GM12878 (cell line): Measurements from ENCODE around the gene TMEM45B. TPM values are rescaled to one million over a fixed set of nuclear protein-coding genes. Genes with fewer than 3 reads are reported as not detected.

ENCODE experiments used
- ATAC-seq: fragments of 200-7000 bp; cut with Tn5 transposase; 3 replicates; pipeline ENCODE4 v1.9.1; 2020; ENCODE audit warnings: mild to moderate bottlenecking, moderate library complexity
- BruUV-seq: library from RNA; stranded (reverse); fragments of 400-500 nt; replicated peaks from 2 replicates; lab custom pipeline; 2021; lab: Mats Ljungman, UMichigan
- CTCF ChIA-PET: fragments of 300-600 bp; sonication (Branson Sonifier 250); formaldehyde crosslinking; extraction: SDS; loops from one replicate; lab custom pipeline; 2021; ENCODE audit warnings: inconsistent platforms; lab: Yijun Ruan, JAX
- POLR2A ChIA-PET: fragments of 350-600 bp; formaldehyde crosslinking; extraction: SDS; loops from one replicate; lab custom pipeline; 2021; ENCODE audit warnings: inconsistent platforms; lab: Charles Lee
- RAD21 ChIA-PET: fragments of 300-600 bp; sonication (Branson Sonifier 250); formaldehyde crosslinking; loops from one replicate; lab custom pipeline; 2023; ENCODE audit warnings: antibody characterized with exemption; ENCODE audit not compliant: unreplicated experiment; lab: Charles Lee
- SMC1A ChIA-PET: fragments of 300-600 bp; sonication (Branson Sonifier 250); formaldehyde crosslinking; loops from one replicate; lab custom pipeline; 2023; ENCODE audit not compliant: unreplicated experiment, uncharacterized antibody; lab: Charles Lee
- DNase-seq: peaks from one replicate; pipeline ENCODE4 v3.0.0-alpha.2; 2011; ENCODE audit warnings: low read depth, low spot score
- FAIRE-seq: peaks from 3 replicates; lab custom pipeline; 2011; peaks lifted over from hg19 to GRCh38; lab: Jason Lieb, UNC
- H2AFZ ChIP-seq: 2 replicates; pipeline ENCODE4 v1.6.0; 2011; ENCODE audit warnings: low read depth, low read length, control low read depth; ENCODE audit not compliant: control insufficient read depth
- H3K27ac ChIP-seq: 2 replicates; pipeline ENCODE4 v1.5.1; 2011; ENCODE audit warnings: control low read depth; ENCODE audit not compliant: control insufficient read depth, insufficient read depth
- H3K27me3 ChIP-seq, 2 experiments: replicated peaks in 1 of 2; 2 replicates each; pipeline versions ENCODE4 v1.6.0 to v1.6.1; 2011; ENCODE audit warnings: low read length in 1 of 2; ENCODE audit not compliant: control insufficient read depth in 2 of 2, insufficient read depth in 2 of 2
- H3K36me3 ChIP-seq, 2 experiments: 2 replicates each; pipeline ENCODE4 v1.5.1; 2011; ENCODE audit warnings: low read length in 1 of 2; ENCODE audit not compliant: control insufficient read depth in 2 of 2, insufficient read depth in 2 of 2
- H3K4me1 ChIP-seq: 2 replicates; pipeline ENCODE4 v1.6.1; 2011; ENCODE audit warnings: mild to moderate bottlenecking, low read length, moderate library complexity, mixed read lengths; ENCODE audit not compliant: control insufficient read depth, insufficient read depth
- H3K4me2 ChIP-seq: 2 replicates; pipeline ENCODE4 v1.6.0; 2011; ENCODE audit warnings: control low read depth; ENCODE audit not compliant: control insufficient read depth, insufficient read depth
- H3K4me3 ChIP-seq: fragments of 200-600 bp; sonication (generic); 2 replicates; pipeline ENCODE4 v1.5.1; 2016
- H3K79me2 ChIP-seq: 2 replicates; pipeline ENCODE4 v1.6.0; 2011; ENCODE audit warnings: low read length; ENCODE audit not compliant: control insufficient read depth, insufficient read depth
- H3K9ac ChIP-seq: 2 replicates; pipeline ENCODE4 v1.8.0; 2011; ENCODE audit warnings: low read length, control low read depth, mixed read lengths; ENCODE audit not compliant: control insufficient read depth, insufficient read depth
- H3K9me3 ChIP-seq: replicated peaks from 3 replicates; pipeline ENCODE4 v1.5.1; 2011; ENCODE audit warnings: mild to moderate bottlenecking, low read length; ENCODE audit not compliant: control insufficient read depth, insufficient read depth
- H4K20me1 ChIP-seq: 2 replicates; pipeline ENCODE4 v1.6.0; 2011; ENCODE audit not compliant: control insufficient read depth, insufficient read depth
- ASH2L ChIP-seq: fragments of 300-600, 200-600 bp; sonication (generic); IDR thresholded peaks from 2 replicates; pipeline ENCODE4 v1.6.1; 2017; ENCODE audit warnings: low read depth, mild to moderate bottlenecking, borderline replicate concordance
- CBX3 ChIP-seq: fragments of 200-600 bp; sonication (generic); IDR thresholded peaks from 2 replicates; pipeline ENCODE4 v1.6.1; 2016; ENCODE audit warnings: low read depth, borderline replicate concordance
- ELK1 ChIP-seq: IDR thresholded peaks from 2 replicates; pipeline ENCODE4 v1.6.1; 2012; ENCODE audit warnings: low read depth, low read length, improper control_type of control experiment
- GATAD2B ChIP-seq: fragments of 450-650 bp; conservative IDR thresholded peaks from 2 replicates; pipeline ENCODE4 v1.6.1; 2017; ENCODE audit warnings: low read depth, mild to moderate bottlenecking, moderate library complexity
- MXI1 ChIP-seq: fragments of 150-350 bp; IDR thresholded peaks from 2 replicates; pipeline ENCODE4 v1.6.1; 2011; ENCODE audit warnings: low read depth, mild to moderate bottlenecking, inconsistent platforms, low read length, improper control_type of control experiment
- NBN ChIP-seq: fragments of 450-650 bp; IDR thresholded peaks from 2 replicates; pipeline ENCODE4 v1.6.1; 2016
- PAX8 ChIP-seq: fragments of 450-650 bp; IDR thresholded peaks from 2 replicates; pipeline ENCODE4 v1.6.1; 2017; ENCODE audit warnings: mild to moderate bottlenecking, moderate library complexity
- PBX3 ChIP-seq: IDR thresholded peaks from 2 replicates; pipeline ENCODE4 v1.6.1; 2011; ENCODE audit warnings: mild to moderate bottlenecking, low read depth, low read length, moderate library complexity; ENCODE audit not compliant: insufficient replicate concordance
- PML ChIP-seq: IDR thresholded peaks from 2 replicates; pipeline ENCODE4 v1.6.1; 2012; ENCODE audit warnings: low read length, inconsistent platforms
- STAT3 ChIP-seq: IDR thresholded peaks from 2 replicates; pipeline ENCODE4 v1.6.1; 2011; ENCODE audit warnings: low read depth, low read length, improper control_type of control experiment
- SUPT20H ChIP-seq: IDR thresholded peaks from 2 replicates; pipeline ENCODE4 v1.6.1; 2011; ENCODE audit warnings: low read depth, mild to moderate bottlenecking, low read length, moderate library complexity, borderline replicate concordance; ENCODE audit not compliant: control insufficient read depth
- TARDBP ChIP-seq: IDR thresholded peaks from 2 replicates; pipeline ENCODE4 v1.6.1; 2016; ENCODE audit warnings: borderline replicate concordance
- TBL1XR1 ChIP-seq: IDR thresholded peaks from 2 replicates; pipeline ENCODE4 v1.6.1; 2012; ENCODE audit warnings: low read depth, low read length, improper control_type of control experiment
- TCF12 ChIP-seq: IDR thresholded peaks from 2 replicates; pipeline ENCODE4 v1.6.1; 2011; ENCODE audit warnings: low read depth, mild to moderate bottlenecking, low read length
- ZNF217 ChIP-seq: fragments of 450-650 bp; IDR thresholded peaks from 2 replicates; pipeline ENCODE4 v1.6.1; 2017; ENCODE audit warnings: antibody characterized with exemption, mild to moderate bottlenecking
- ZSCAN29 ChIP-seq: fragments of 450-650 bp; IDR thresholded peaks from 2 replicates; pipeline ENCODE4 v1.6.1; 2017; ENCODE audit warnings: mild to moderate bottlenecking, moderate library complexity
- WGBS: methylation state at CpG from one replicate; pipeline ENCODE4 v1.1.6; 2016; ENCODE audit warnings: low lambda C conversion rate; ENCODE audit not compliant: insufficient replicate concordance, insufficient coverage; ENCODE audit errors: missing lambda C conversion rate; 5-methylcytosine and 5-hydroxymethylcytosine counted together
- in situ Hi-C: fragments of 300-500 bp; cut with MboI; formaldehyde crosslinking; loops from 9 replicates; pipeline ENCODE4 v1.14.3; 2018; ENCODE audit warnings: mixed read lengths
- intact Hi-C: fragments of 100-400 bp; cut with micrococcal nuclease; formaldehyde crosslinking; loops from one replicate; pipeline ENCODE4 v1.14.2; 2022; ENCODE audit not compliant: unreplicated experiment
- polyA plus RNA-seq, 11 experiments: library from polyadenylated mRNA; depleted of rRNA in 4 of 11; unstranded in 6 of 11; stranded (reverse) in 5 of 11; fragments of >200 nt; fragmentation: Nextera tagmentation in 4 of 11; fragmentation: Illumina TruSeq in 1 of 11; extraction: Ambion mirVana in 4 of 11; extraction: Trizol in 1 of 11; gene quantifications; 1 replicate in 1 of 11; 2 replicates in 10 of 11; pipeline versions ENCODE4 v1.2.1 to v1.2.3, GENCODE V29; 2011 to 2016; ENCODE audit warnings: inconsistent platforms in 2 of 11, missing spikeins in 2 of 11, low read depth in 1 of 11
- total RNA-seq, 4 experiments: library from RNA; depleted of rRNA in 3 of 4; stranded (reverse); fragments of >200 nt in 3 of 4; fragmentation: Illumina TruSeq in 1 of 4; extraction: Trizol in 1 of 4; gene quantifications; 2 replicates each; pipeline versions ENCODE4 v1.2.1 to v1.2.3, GENCODE V29; 2013 to 2021
- TF ChIP-seq, protein P1 (sequence below): fragments of 450-650 bp; IDR thresholded peaks from 2 replicates; pipeline ENCODE4 v1.6.1; 2017; ENCODE audit warnings: low read depth, mild to moderate bottlenecking, moderate library complexity

Gene TMEM45B
- total and polyA plus RNA-seq, 10 of the 15 experiments (the other 5 are each of a cell fraction or from before 2014, with no cell fraction given) = 0.05 to 0.13 TPM; not detected in 8

- H3K4me1 ChIP-seq = no peaks in the 10 kb centered on the region
- no TSS peak for BruUV-seq
- no peak for FAIRE-seq
- H3K27ac ChIP-seq = no peak overlapping the region
- in situ Hi-C loops = no loop called here
- ChIA-PET POLR2A (no interaction called here), CTCF (no interaction called here), SMC1A (no interaction called here), RAD21 (no interaction called here)
- no peak for DNase-seq
- H3K4me2 ChIP-seq = no peak overlapping the region
- TF ChIP-seq TCF12 (no peak), ZNF217 (no peak), GATAD2B (no peak), TBL1XR1 (no peak), ZSCAN29 (no peak), NBN (no peak), ELK1 (no peak), PAX8 (no peak), CBX3 (no peak)
- no peaks in the 10 kb centered on the region for H3K9me3 ChIP-seq
- H3K79me2 ChIP-seq = no peaks in the 10 kb centered on the region
- no peaks in the 10 kb centered on the region for H3K27me3 ChIP-seq
- H3K36me3 ChIP-seq = peaks cover 32 to 42% of the 10 kb centered on the region in 2 experiments
- H3K9ac ChIP-seq = no peak overlapping the region
- no peak overlapping the region for H2AFZ ChIP-seq
- ATAC-seq = no peak
- 85% methylated on average over 7 of the region's 7 CpGs for WGBS
- intact Hi-C loops = no loop called here
- no peak overlapping the region for H3K4me3 ChIP-seq
- H4K20me1 ChIP-seq = no peaks in the 10 kb centered on the region
Measured at GRCh38 chr11:129871914-129872313, 56.3 kb downstream of the TMEM45B start.

GRCh38 chr11:129880311-129880710, 64.7 kb downstream of the TMEM45B start:
- POLR2A ChIA-PET = no interaction called here
- DNase-seq (no peak), ATAC-seq (no peak), FAIRE-seq (no peak)
- H3K27ac ChIP-seq = no peak overlapping the region
- no peaks in the 10 kb centered on the region for H3K27me3 ChIP-seq
- CTCF ChIA-PET = no interaction called here
- SMC1A ChIA-PET = no interaction called here
- H3K79me2 ChIP-seq = no peaks in the 10 kb centered on the region
- no peak overlapping the region for H3K4me2 ChIP-seq
- no peak overlapping the region for H2AFZ ChIP-seq
- no TSS peak for BruUV-seq
- H3K4me3 ChIP-seq = no peak overlapping the region
- RAD21 ChIA-PET = interaction anchor here (2.2 kb wide), 1 partner anchor 252 kb away, joined by 18 read pairs; no protein-coding TSS in a partner anchor
- H3K9ac ChIP-seq = no peak overlapping the region
- TF ChIP-seq, protein P1, sequence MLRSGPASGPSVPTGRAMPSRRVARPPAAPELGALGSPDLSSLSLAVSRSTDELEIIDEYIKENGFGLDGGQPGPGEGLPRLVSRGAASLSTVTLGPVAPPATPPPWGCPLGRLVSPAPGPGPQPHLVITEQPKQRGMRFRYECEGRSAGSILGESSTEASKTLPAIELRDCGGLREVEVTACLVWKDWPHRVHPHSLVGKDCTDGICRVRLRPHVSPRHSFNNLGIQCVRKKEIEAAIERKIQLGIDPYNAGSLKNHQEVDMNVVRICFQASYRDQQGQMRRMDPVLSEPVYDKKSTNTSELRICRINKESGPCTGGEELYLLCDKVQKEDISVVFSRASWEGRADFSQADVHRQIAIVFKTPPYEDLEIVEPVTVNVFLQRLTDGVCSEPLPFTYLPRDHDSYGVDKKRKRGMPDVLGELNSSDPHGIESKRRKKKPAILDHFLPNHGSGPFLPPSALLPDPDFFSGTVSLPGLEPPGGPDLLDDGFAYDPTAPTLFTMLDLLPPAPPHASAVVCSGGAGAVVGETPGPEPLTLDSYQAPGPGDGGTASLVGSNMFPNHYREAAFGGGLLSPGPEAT = no peak
- no peak for TF ChIP-seq SUPT20H
- no peak for TF ChIP-seq ASH2L
- no peak for TF ChIP-seq STAT3
- no peak for TF ChIP-seq TARDBP
- no peak for TF ChIP-seq PML
- TF ChIP-seq PBX3 = no peak
- TF ChIP-seq MXI1 = no peak
- H3K36me3 ChIP-seq = peaks cover 21 to 22% of the 10 kb centered on the region in 2 experiments
- no peaks in the 10 kb centered on the region for H3K9me3 ChIP-seq
- 98% methylated on average over 3 of the region's 3 CpGs for WGBS
- intact Hi-C loops = no loop called here
- in situ Hi-C loops = no loop called here
- H3K4me1 ChIP-seq = no peaks in the 10 kb centered on the region
- no peaks in the 10 kb centered on the region for H4K20me1 ChIP-seq
